SU-DHL-6 (cell line): Measurements from ENCODE around the gene INPP5K.
"Not testable (repeated sequence)": the region's sequence is repeated elsewhere in the genome, so short reads cannot be mapped to it uniquely, and the experiment has no call there.

Experiments used
- H2AFZ ChIP-seq: fragments of 200-600 bp; sonication (generic); 2 replicates; pipeline ENCODE4 v1.6.1; 2014; ENCODE audit warnings: low read depth, mild to moderate bottlenecking, moderate library complexity, mixed read lengths, antibody characterized with exemption, low read length; ENCODE audit not compliant: severe bottlenecking
- H3F3A ChIP-seq: fragments of 200-600 bp; shearing (Covaris generic); 2 replicates; pipeline ENCODE4 v1.6.0; 2016; ENCODE audit warnings: antibody characterized with exemption, mild to moderate bottlenecking; ENCODE audit not compliant: insufficient read depth
- H3K27ac ChIP-seq: fragments of 200-600 bp; sonication (generic); 2 replicates; pipeline ENCODE4 v1.5.1; 2016; ENCODE audit warnings: low read depth, mild to moderate bottlenecking, low read length, moderate library complexity, mixed read lengths
- H3K27me3 ChIP-seq: fragments of 200-600 bp; sonication (generic), shearing (Covaris generic); 2 replicates; pipeline ENCODE4 v1.6.0; 2014; ENCODE audit warnings: mild to moderate bottlenecking, low read length
- H3K36me3 ChIP-seq: fragments of 200-600 bp; sonication (generic); 2 replicates; pipeline ENCODE4 v1.6.1; 2014; ENCODE audit warnings: mild to moderate bottlenecking, low read length, mixed read lengths
- H3K4me2 ChIP-seq: fragments of 300-600, 200-600 bp; shearing (Covaris generic), sonication (generic); 2 replicates; pipeline ENCODE4 v1.6.0; 2014; ENCODE audit warnings: low read length, low read depth, mild to moderate bottlenecking; ENCODE audit not compliant: poor library complexity, severe bottlenecking
- H3K4me3 ChIP-seq: fragments of 200-600 bp; sonication (generic); 2 replicates; pipeline ENCODE4 v1.5.1; 2014; ENCODE audit warnings: antibody characterized with exemption, low read length, mild to moderate bottlenecking, mixed read lengths; ENCODE audit not compliant: insufficient read depth, poor library complexity, severe bottlenecking
- H3K79me2 ChIP-seq: fragments of 200-600 bp; sonication (generic); 2 replicates; pipeline ENCODE4 v1.6.1; 2014; ENCODE audit warnings: mild to moderate bottlenecking, low read length, moderate library complexity; ENCODE audit not compliant: insufficient read depth
- H3K9ac ChIP-seq: fragments of 200-600 bp; sonication (generic); 2 replicates; pipeline ENCODE4 v1.7.0; 2014; ENCODE audit warnings: mild to moderate bottlenecking, low read length
- H3K9me2 ChIP-seq: fragments of 200-600 bp; sonication (generic); replicated peaks from 2 replicates; pipeline ENCODE4 v1.6.1; 2014; ENCODE audit warnings: low read length; ENCODE audit not compliant: insufficient read depth
- H3K9me3 ChIP-seq: fragments of 200-600 bp; sonication (generic); 2 replicates; pipeline ENCODE4 v1.6.1; 2014; ENCODE audit warnings: low read length, mixed read lengths; ENCODE audit not compliant: insufficient read depth
- H4K20me1 ChIP-seq: fragments of 200-600 bp; sonication (generic); 2 replicates; pipeline ENCODE4 v1.6.1; 2014; ENCODE audit warnings: low read depth, mild to moderate bottlenecking, antibody characterized with exemption, low read length, moderate library complexity, mixed read lengths
- EZH2phosphoT487 ChIP-seq: fragments of 200-600 bp; sonication (generic), shearing (Covaris generic); conservative IDR thresholded peaks from 2 replicates; pipeline ENCODE4 v1.6.1; 2018; ENCODE audit warnings: mild to moderate bottlenecking, antibody characterized with exemption, low read length, moderate library complexity, mixed read lengths
- TF ChIP-seq, protein P1 (sequence below): fragments of 200-600 bp; sonication (generic); IDR thresholded peaks from one replicate; pipeline ENCODE4 v1.5.1; 2017; ENCODE audit warnings: antibody characterized with exemption, mild to moderate bottlenecking, low read length, moderate library complexity; ENCODE audit not compliant: insufficient read depth, poor library complexity, severe bottlenecking

The INPP5K gene

DNA sequence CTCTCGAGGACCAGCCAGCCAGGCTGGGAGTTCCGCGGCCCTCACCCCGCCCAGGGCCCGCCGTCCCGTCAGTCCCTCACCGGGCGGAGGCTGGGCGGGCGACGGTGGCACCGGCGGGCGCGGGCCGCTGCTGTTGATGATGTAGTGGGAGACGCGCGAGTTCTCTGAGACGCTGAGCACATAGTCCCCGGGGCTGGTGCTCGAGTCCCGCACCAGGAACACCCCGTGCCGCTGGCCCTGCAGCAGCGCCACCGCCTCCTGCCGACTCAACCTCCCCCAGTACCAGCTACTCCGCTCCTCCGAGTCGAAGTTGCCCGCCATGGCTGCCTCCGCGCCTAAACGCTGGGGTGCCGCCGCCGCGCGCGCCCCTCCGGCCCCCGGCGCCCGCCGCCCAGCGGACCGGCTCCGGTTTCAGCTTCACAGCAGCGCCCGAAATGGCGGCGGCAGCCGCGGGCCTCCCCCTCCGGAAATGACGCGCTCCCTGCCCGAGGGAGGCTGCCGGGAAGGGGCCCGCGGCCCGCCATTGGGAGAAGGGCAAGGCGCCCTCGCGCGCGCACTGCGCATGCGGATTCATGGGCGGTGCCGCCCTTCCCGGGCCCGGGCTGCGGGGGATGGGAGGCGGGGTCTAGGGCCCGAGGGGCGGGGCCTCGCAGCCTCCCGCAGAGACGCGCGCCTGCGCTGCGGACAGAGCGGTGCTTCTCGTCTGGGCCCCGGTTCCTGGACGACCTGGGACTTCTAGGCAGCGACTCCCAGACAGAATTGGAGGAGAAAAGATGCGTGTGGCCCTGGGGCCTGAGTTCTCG is 60.4 kb downstream of the INPP5K start, which contains the start of gene CRK:
Gene CRK (minus strand): TSS at position 436 of the 803 bp plus-strand sequence. CDS start 115 bp downstream, at position 321.
- Histone ChIP-seq H3K27ac (peak within 1 kb of the TSS; percentile 62), H3K79me2 (peaks cover 49% of the 10 kb centered on the region), H3K27me3 (no peaks in the 10 kb centered on the region), H4K20me1 (0 out of 2 replicates have a peak, but pooled peaks cover 3% of the 10 kb centered on the region), H3K9me3 (no peaks in the 10 kb centered on the region), H3K4me2 (peak within 1 kb of the TSS; percentile 84), H3F3A (no peaks in the 10 kb centered on the region), H3K4me3 (peak within 1 kb of the TSS; percentile 91), H3K9me2 (no peaks in the 10 kb centered on the region), H3K9ac (peak within 1 kb of the TSS; percentile 97), H2AFZ (peak within 1 kb of the TSS; percentile 88), H3K36me3 (no peaks in the 10 kb centered on the region)
- no peak for TF ChIP-seq EZH2phosphoT487
- TF ChIP-seq, protein P1, sequence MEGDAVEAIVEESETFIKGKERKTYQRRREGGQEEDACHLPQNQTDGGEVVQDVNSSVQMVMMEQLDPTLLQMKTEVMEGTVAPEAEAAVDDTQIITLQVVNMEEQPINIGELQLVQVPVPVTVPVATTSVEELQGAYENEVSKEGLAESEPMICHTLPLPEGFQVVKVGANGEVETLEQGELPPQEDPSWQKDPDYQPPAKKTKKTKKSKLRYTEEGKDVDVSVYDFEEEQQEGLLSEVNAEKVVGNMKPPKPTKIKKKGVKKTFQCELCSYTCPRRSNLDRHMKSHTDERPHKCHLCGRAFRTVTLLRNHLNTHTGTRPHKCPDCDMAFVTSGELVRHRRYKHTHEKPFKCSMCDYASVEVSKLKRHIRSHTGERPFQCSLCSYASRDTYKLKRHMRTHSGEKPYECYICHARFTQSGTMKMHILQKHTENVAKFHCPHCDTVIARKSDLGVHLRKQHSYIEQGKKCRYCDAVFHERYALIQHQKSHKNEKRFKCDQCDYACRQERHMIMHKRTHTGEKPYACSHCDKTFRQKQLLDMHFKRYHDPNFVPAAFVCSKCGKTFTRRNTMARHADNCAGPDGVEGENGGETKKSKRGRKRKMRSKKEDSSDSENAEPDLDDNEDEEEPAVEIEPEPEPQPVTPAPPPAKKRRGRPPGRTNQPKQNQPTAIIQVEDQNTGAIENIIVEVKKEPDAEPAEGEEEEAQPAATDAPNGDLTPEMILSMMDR, result no peak

DNA sequence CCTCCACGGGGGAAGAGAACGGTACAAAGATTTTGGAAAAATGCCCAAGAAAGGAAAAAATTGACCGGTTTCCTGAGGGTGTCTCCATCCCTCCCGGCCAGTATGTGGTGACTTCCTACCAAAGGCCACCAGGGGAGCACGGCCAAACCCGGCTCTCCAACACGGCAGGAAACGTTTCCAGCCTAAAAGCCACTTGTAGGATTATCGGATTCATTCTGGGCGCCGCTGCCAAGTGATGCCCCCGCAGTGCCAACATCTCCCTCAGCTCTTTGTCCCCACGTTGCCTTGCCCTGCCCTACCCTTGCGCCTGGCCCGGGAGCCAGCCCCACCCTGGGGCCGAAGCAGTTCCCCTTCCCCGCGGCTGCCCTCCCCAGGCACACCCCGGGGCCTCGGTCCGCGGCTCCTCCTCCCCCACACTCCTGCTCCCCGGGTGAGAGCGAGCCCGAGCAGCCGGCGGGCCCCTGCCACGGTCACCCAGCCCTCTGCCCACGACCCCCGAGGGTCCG is 61.1 kb downstream of the INPP5K start:
- H3K9me3 ChIP-seq, result no peaks in the 10 kb centered on the region
- peak overlapping the region; percentile 97 for H3K9ac ChIP-seq
- no peaks in the 10 kb centered on the region for H3F3A ChIP-seq
- TF ChIP-seq, protein P1, result peak; percentile 39
- TF ChIP-seq EZH2phosphoT487, result no peak
- no peaks in the 10 kb centered on the region for H3K27me3 ChIP-seq
- H3K36me3 ChIP-seq, result no peaks in the 10 kb centered on the region
- H3K4me3 ChIP-seq, result peak overlapping the region; percentile 91
- 0 out of 2 replicates have a peak, but pooled peaks cover 3% of the 10 kb centered on the region for H4K20me1 ChIP-seq
- peak overlapping the region; percentile 84 for H2AFZ ChIP-seq
- peak overlapping the region; percentile 84 for H3K4me2 ChIP-seq
- H3K27ac ChIP-seq, result peak overlapping the region; percentile 62
- peaks cover 56% of the 10 kb centered on the region for H3K79me2 ChIP-seq
- no peaks in the 10 kb centered on the region for H3K9me2 ChIP-seq

DNA sequence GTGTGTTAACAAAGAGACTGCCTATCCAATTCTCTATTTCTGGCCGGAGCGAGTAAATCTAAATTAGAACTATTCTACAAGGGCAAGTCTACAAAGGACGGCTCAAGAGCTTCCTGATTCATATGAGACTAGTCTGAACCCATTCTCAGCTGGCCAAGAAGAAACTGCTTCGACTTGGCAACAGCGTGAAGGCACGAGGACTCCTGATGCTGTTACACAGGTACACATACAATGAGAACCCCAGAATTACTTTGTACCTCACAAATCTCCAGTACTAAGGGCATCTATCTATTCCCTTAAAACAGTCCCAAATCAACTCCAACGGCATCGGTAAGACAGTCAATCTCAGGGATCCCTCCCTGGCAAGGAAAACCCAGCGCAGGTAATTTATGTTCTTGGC is 61.9 kb downstream of the INPP5K start:
- H3K27ac ChIP-seq, result no peak overlapping the region
- TF ChIP-seq EZH2phosphoT487, result no peak
- TF ChIP-seq, protein P1, result no peak
- H4K20me1 ChIP-seq, result 0 out of 2 replicates have a peak, but pooled peaks cover 3% of the 10 kb centered on the region
- H3K79me2 ChIP-seq, result peaks cover 64% of the 10 kb centered on the region
- peak overlapping the region; percentile 91 for H3K4me3 ChIP-seq
- H3K9me2 ChIP-seq, result no peaks in the 10 kb centered on the region
- H3K9me3 ChIP-seq, result no peaks in the 10 kb centered on the region
- peak overlapping the region; percentile 84 for H3K4me2 ChIP-seq
- no peaks in the 10 kb centered on the region for H3F3A ChIP-seq
- H3K36me3 ChIP-seq, result no peaks in the 10 kb centered on the region
- H3K9ac ChIP-seq, result peak overlapping the region; percentile 97
- no peaks in the 10 kb centered on the region for H3K27me3 ChIP-seq
- H2AFZ ChIP-seq, result no peak overlapping the region

- not testable (repeated sequence) for H3K4me2 ChIP-seq, H2AFZ ChIP-seq, H3K36me3 ChIP-seq
Measured at GRCh38 chr17:1453694-1454093, 62.7 kb downstream of the INPP5K start.

More at GRCh38 chr17:1453694-1454093, 62.7 kb downstream of the INPP5K start:
- H3K9me3 ChIP-seq, H3F3A ChIP-seq, H4K20me1 ChIP-seq, H3K4me3 ChIP-seq, H3K9me2 ChIP-seq, H3K27ac ChIP-seq, H3K9ac ChIP-seq, H3K27me3 ChIP-seq: not testable (repeated sequence)
- peaks cover 72% of the 10 kb centered on the region for H3K79me2 ChIP-seq
